HEK293T (cell line): ENCODE data around the gene ATF7IP.

Experiments used
- ARNT ChIP-seq: fragments of 450-650 bp; IDR thresholded peaks from 2 replicates; pipeline ENCODE4 v1.6.1; 2017; ENCODE audit warnings: mild to moderate bottlenecking
- BHLHE40 ChIP-seq: fragments of 450-650 bp; IDR thresholded peaks from 2 replicates; pipeline ENCODE4 v1.6.1; 2016; ENCODE audit warnings: mild to moderate bottlenecking, moderate library complexity, borderline replicate concordance
- FOXA1 ChIP-seq: fragments of 450-650 bp; IDR thresholded peaks from 2 replicates; pipeline ENCODE4 v1.6.1; 2016; ENCODE audit warnings: mild to moderate bottlenecking
- FOXK2 ChIP-seq: fragments of 450-650 bp; IDR thresholded peaks from 2 replicates; pipeline ENCODE4 v1.6.1; 2016; ENCODE audit warnings: mild to moderate bottlenecking
- FOXM1 ChIP-seq: fragments of 450-650 bp; IDR thresholded peaks from 2 replicates; pipeline ENCODE4 v1.6.1; 2017; ENCODE audit warnings: mild to moderate bottlenecking, borderline replicate concordance
- HDGF ChIP-seq: fragments of 450-650 bp; IDR thresholded peaks from 2 replicates; pipeline ENCODE4 v1.6.1; 2017; ENCODE audit warnings: antibody characterized with exemption, borderline replicate concordance
- LEF1 ChIP-seq: fragments of 450-650 bp; IDR thresholded peaks from 2 replicates; pipeline ENCODE4 v1.6.1; 2017; ENCODE audit warnings: mild to moderate bottlenecking, borderline replicate concordance
- SP1 ChIP-seq: fragments of 450-650 bp; IDR thresholded peaks from 2 replicates; pipeline ENCODE4 v1.6.1; 2017
- TF ChIP-seq, protein P1 (sequence below): fragments of 450-650 bp; IDR thresholded peaks from 2 replicates; pipeline ENCODE4 v1.6.1; 2016

DNA sequence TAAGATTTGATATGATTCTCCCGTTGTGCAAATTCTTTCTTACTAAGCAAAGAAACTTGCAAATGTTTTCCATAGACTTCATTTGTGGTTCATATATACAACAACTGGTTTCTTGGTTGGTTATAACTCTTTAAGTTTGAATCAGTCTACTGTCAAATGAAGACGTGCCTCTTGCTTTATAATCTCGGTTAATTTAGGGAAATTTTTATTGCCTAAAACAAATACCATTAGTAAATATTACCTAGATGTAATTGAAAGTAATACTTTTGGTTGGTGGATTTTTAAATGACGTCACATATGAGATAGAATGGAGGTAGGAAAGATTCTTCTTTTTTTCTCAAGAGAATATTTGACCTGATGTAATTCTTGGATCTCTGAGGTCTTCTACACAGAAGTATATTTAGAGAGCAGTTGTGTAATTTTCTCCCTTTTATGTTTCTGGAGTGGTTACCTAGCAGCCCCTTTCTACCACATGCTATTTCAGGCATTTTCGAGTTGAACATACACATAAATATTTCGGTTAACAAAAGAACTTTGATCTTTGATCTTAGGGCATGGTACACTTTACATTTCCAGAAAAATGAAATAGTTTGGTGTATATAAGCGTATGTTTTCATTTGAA lies 1.7 kb downstream of the ATF7IP start:
- TF ChIP-seq, protein P1, sequence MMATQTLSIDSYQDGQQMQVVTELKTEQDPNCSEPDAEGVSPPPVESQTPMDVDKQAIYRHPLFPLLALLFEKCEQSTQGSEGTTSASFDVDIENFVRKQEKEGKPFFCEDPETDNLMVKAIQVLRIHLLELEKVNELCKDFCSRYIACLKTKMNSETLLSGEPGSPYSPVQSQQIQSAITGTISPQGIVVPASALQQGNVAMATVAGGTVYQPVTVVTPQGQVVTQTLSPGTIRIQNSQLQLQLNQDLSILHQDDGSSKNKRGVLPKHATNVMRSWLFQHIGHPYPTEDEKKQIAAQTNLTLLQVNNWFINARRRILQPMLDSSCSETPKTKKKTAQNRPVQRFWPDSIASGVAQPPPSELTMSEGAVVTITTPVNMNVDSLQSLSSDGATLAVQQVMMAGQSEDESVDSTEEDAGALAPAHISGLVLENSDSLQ, result no peak
- TF ChIP-seq BHLHE40, result no peak
- TF ChIP-seq ARNT, result no peak
- TF ChIP-seq LEF1, result no peak
- TF ChIP-seq FOXA1, result no peak
- TF ChIP-seq FOXK2, result no peak
- no peak for TF ChIP-seq HDGF
- no peak for TF ChIP-seq FOXM1
- no peak for TF ChIP-seq SP1
